ENCODE results near the gene FBXO2.

- TF ChIP-seq GATA2 (IDR thresholded peaks at IDR 0.05; ENCODE audit: low read depth, low read length) (no peak), GATA3 (IDR thresholded peaks at IDR 0.05; ENCODE audit: low read depth, low read length) (no peak)
These were observed 1.9 kb downstream of the FBXO2 start for GRCh38 chr1:11652203-11652780.

All from SH-SY5Y (cell line).